Activated T-cell treated with anti-CD3 and anti-CD28 coated beads for 4 hours (primary cell): ENCODE data around the gene REP15.
"Not testable (repeated sequence)": the region's sequence is repeated elsewhere in the genome, so short reads cannot be mapped to it uniquely, and the experiment has no call there.

Source experiments
- DNase-seq: peaks from one replicate; pipeline ENCODE4 v3.0.0-alpha.2; 2020

Gene REP15

DNA sequence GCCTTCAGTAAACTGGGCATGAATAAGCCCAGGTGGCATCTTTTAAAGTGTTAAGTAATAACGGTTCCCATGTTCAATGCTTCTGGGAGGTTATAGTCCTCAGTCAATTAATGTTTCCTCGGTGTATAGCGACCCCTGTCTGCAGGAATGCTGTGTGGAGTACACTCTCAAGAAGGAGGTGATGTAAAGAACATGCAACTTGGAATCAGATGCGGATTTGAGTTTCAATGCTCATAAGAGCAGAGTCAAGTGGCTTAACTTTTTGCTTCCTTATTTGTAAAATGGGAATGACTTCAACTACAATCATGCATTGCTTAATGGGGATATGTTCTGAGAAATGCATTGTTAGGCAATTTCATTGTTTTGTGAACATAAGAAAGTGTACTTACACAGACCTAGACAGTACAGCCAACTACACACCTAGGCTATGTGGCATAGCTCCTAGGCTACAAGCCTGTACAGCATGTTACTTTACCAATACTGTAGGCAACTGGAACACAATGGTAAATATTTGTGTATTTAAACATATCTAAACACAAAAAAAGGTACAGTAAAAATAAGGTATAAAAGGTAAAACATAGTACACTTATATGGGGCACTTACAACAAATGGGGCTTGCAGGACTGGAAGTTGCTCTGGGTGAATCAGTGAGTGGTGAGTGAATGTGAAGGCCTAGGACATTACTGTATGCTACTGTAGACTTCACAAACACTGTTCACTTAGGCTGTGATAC lies 7.6 kb downstream of the REP15 start:
- peak; percentile 68 for DNase-seq

DNA sequence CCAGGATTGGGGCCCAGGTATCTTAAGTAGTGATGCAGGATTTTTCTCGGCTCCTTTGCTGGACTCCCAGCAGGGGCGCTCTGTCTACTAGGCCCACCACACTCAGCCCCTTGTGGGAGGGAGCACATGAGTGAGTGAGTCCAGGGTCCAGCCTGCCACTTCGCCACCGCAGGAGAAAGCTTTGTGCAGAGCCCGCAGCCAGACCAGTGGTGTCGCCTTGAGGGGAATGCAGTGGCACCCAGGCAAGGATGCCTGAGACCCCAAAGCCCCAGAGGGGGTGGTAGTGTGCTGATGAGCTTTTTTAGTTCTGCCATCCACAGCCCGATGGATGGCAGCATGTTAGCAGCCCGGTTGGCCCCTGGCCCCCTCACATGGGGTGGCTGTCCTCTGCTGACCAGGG lies 9.0 kb downstream of the REP15 start:
- no peak for DNase-seq

DNA sequence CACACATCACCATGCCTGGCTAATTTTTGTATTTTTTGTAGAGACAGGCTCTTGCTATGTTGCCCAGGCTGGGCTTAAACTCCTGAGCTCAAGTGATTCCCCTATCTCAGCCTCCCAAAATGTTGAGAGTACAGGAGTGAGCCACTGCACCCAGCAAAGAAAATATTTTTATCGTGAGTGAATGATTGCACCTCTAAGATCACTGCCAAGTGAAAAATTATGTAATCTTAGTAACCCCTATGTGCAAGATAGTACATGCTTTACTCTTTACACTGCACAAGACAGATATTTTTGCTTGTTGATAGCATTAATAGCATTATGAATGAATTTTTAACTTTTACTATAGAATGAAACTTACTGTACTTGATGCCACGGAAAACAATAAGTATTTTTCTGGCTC lies 11.0 kb downstream of the REP15 start:
- no peak for DNase-seq

DNA sequence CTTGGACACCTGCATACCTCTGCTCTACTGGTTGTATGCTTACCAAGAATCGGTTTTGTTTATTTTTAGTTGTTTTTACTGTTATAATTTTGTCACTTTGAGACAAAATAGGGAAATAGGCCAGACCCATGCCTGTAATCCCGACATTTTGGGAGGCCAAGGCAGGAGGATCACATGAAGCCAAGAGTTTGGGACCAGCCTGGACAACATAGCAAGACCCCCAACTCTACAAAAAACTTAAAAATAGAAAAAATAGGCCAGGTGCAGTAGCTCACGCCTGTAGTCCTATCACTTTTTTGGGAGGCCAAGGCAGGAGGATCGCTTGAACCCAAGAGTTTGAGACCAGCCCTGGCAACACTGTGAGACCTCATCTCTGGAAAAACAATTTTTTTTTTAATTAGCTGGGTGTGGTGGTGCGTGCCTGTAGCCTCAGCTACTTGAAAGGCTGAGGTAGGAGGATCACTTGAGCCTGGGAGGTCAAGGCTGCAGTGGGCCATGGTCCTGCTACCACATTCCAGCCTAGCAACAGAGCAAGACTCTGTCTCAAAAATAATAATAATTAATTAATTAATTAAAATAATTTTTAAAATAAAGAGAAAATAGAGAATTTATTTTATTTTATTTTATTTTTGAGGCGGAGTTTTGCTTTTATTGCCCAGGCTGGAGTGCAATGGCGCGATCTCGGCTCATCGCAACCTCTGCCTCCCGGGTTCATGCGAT lies 13.1 kb downstream of the REP15 start:
- DNase-seq = no peak

DNA sequence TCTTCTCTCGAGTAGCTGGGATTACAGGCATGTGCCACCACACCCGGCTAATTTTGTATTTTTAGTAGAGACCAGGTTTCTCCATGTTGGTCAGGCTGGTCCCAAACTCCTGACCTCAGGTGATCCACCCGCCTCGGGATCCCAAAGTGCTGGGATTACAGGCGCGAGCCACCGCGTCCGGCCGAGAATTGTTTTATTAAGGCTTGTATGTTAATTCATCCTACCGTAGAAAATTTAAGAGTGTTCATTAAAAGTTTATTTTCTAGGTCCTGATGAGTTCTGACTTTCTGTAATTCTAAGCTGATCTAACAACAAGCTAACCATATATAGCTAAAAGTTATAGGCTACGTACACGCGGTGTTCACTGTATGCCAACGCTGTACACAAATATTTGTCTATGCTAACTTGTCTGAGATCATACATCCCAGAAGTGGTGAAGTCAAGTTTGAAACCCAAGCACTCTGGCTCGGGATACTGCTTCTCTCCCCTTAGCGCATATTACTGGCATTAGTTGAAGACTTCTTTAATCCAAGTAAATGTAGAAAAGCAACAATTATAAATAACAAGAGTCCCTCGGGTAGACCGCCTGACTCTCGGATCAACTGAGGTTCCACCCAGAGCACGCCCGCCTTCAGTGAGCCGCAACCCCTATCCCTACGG lies 13.8 kb downstream of the REP15 start:
- DNase-seq = peak; percentile 4

DNA sequence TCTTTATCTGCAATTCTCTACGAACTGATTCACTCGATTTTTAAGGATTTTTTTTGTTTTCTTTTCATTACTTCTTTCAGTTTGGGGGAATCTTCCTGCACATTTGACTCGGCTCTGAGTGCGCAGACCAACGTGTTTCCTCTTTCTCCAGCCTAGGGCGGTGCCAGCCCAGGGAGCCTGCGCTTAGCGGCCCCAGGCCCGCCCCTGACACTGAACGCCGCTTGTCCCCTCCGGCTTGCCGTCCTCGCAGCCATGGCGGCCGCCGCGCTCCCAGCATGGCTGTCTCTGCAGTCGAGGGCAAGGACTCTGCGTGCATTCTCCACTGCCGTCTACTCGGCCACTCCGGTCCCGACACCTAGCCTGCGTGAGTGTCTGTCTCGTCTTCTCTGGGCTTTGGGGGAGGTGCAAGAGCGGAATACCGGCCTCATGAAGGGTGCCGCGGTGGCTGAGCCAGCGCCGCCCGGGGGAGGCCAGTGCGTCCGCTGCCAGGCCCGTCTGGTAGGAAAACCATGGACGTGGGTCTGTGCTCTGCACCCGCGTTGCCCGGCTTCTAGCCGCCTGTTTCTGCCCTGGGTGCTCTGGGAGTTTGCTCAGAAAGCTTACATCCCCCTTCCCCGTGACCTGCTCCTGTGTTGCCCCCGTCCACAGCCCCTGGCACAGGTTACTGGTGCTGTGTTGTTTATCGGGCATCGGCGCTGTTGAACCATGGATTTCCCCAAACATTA lies 14.5 kb downstream of the REP15 start, which contains the start of gene MRPS35:
Gene MRPS35 (plus strand): TSS at position 241 of the 725 bp plus-strand sequence. CDS start 12 bp downstream, at position 253.
- DNase-seq = peak; percentile 84

DNA sequence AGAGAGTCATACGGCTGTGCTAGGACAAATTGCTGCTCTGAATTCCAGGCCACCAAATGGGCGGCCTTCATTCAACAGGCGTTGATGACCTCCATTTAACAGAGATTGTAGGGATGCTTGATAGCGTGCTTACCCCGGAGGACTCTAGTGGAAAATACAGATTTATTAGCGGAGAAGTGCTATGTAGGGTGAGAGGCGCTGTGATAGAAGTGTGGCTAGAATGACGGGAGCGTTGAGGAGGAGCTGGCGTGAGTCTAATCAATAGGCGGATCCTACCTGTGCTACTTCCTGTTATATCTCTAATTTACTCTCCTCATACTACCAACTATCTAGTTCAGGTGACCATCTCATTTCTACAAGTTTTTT lies 15.1 kb downstream of the REP15 start:
- peak; percentile 3 for DNase-seq

DNA sequence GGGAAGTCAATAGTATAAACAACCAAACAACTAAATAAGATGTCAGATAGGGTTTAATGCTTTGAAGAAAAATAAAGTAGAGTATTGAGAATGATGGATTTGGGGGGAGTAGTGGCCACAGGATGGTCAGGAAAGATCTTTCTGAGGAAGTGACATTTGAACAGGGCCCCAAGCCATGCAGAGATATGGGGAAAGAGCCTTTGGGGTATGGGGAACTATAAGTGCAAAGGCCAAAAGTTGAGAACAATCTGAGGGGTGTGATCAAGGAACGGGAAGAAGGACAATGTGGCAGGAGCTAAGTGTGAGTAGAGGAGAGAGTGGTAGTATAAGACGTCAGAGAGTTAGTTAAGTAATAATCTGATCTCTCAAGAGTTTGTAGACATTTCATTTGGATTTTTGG lies 15.7 kb downstream of the REP15 start:
- DNase-seq = no peak

DNA sequence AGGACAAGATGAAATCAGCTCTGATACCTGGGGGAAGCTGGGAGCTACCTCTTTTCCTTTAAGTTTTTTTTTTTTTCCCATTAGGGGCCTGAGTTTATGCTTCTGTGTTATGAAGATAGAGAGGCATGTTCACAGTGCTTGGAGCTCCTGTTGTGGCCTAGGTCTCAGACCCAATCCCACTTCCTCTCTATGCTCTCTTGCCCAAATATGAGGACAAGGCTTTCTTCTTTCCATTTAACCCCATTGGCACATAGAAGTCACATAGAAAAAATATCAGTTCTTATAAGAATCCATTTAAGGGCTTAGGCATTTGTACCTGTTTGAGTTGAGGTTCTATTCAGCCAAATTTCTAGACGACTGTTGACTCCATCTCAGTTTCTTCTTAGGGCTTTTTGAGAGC lies 27.0 kb downstream of the REP15 start:
- no peak for DNase-seq

DNA sequence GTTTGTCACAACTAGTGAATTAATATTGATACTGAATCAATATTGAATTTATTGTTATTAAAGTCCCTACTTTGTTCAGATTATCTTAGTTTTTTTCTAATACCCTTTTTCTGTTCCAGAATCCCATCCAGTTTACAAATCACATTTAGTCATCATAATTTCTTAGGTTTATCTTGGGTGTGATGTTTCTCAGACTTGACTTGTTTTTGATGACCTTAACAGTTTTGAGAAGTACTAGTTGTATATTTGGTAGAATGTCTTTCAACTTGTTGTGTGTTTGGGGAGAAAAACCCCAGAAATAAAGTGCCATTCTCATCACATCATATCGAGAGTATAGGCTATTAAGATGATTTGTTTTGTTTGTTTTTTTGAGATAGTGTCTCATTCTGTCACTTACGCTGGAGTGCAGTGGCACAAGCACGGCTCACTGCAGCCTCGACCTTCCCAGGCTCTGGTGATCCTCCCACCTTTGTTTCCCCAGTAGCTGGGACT lies 33.9 kb downstream of the REP15 start:
- no peak for DNase-seq

DNA sequence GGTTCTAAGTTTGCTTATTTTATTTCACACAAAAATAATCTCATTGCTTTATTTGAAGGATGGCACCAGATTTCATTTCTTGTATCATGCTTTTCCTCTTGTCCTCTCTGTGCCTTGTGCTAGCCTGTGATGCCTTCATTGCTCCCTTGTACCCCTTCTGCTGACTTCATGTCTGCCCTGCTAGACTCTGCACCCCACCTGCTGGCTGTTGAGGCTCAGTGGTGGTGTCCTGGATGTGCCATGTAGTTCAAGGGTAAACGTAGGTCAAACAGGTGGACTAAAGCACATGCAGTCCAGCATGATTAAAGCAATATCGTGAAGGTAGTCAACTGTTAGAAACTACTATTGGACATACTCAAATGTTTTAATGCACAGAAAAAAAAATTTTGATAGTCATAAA lies 36.0 kb downstream of the REP15 start:
- no peak for DNase-seq

DNA sequence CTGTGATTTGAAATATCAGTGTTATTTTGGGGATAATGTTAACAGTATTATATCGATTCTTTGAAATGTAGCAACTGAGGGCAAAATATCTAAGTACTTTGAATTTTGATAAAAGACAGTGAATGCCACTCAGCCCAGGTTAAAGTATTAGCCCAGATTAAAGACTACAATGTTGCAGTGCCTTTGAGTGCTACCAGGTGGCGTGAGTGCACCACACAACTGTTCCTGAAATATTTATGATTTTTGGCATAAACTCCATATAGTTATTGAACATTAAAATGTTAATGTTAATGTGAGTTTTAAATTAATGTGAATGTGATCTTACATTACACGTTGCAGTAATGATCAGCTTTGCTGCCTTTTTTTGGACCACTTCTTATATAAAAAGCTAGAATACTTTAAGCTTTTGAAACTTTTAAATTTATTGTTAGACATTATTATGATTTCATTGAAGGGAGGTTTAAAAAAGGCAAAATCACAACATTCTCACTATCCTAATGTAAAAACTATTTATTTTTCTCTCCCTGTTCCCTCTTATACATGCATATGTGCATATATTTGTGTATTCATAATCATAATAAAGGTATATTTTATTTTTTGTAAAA lies 36.9 kb downstream of the REP15 start:
- DNase-seq = peak; percentile 11

DNA sequence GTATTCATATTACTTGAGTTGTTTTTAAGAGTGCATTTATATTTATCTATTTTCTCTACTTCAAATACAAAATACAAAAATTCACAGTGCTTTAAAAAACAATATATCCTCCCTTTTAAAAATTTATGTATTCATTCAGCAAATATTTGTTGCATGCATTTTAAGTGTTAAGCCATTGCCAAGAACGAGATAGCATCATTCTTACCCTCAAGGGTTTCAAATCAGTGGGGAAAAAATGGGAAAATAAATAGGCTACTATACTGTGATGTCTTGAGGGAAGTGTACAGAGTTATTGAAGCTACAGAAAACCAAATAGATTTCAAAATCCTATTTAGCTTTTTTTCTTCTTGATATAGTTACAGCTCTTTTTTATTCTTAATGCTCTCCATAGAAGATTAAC lies 37.5 kb downstream of the REP15 start:
- DNase-seq = no peak

DNA sequence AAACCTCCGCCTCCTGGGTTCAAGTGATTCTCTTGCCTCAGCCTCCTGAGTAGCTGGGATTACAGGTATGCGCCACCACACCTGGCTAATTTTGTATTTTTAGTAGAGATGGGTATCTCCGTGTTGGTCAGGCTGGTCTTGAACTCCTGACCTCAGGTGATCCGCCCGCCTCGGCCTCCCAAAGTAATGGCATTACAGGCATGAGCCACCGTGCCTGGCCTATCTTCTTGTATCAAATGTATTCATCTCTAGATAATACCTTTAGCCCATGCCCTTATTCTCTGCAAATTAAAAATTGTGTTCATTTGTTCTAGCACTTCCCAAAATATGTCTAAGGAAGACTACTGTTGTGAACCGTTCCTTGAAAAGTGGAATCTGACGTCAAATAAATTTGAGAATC lies 38.1 kb downstream of the REP15 start:
- DNase-seq = not testable (repeated sequence)

DNA sequence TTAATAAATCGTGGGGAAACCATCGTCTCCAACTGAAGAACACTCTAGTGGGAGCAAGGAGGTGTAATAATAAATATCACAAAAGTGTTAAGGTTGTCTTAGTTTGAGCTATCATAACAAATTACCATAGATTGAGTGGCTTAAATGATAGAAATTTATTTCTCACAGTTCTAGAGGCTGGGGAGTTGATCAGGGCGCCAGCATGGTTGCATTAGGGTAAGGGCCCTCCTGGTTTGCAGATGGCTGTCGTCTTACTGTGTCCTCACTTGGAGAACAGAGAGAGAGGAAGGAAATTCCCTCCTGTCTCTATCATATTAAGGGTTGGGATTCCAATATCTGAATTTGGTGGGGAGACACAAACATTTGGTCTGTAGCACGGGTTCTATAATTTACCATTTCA lies 47.4 kb downstream of the REP15 start:
- DNase-seq = no peak

DNA sequence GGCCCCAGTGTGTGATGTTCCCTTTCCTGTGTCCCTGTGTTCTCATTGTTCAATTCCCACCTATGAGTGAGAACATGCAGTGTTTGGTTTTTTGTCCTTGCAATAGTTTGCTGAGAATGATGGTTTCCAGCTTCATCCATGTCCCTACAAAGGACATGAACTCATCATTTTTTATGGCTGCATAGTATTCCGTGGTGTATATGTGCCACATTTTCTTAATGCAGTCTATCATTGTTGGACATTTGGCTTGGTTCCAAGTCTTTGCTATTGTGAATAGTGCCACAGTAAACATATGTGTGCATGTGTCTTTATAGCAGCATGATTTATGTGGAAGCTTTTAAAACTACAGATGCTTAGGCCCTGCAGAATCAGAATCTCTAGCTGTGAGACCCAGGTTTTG lies 49.5 kb downstream of the REP15 start:
- DNase-seq = not testable (repeated sequence)
